NCI-H748 (cell line): Measurements from ENCODE around the gene PNMA6E.
A peak's percentile ranks its signal among the peaks of the same experiment; 100 is the strongest.
"Not testable (repeated sequence)": the region's sequence is repeated elsewhere in the genome, so short reads cannot be mapped to it uniquely, and the experiment has no call there.

Source experiments
- DNase-seq: peaks from one replicate; lab custom pipeline; 2025; ENCODE audit not compliant: unreplicated experiment; lab: John Stamatoyannopoulos, UW

The PNMA6E gene

GRCh38 chrX:153408871-153409351 lies 7.8 kb upstream of the PNMA6E start:
- no peak for DNase-seq

GRCh38 chrX:153408221-153408721 lies 7.1 kb upstream of the PNMA6E start:
- no peak for DNase-seq

GRCh38 chrX:153407736-153408135 lies 6.6 kb upstream of the PNMA6E start:
- DNase-seq = no peak

GRCh38 chrX:153406903-153407302 lies 5.8 kb upstream of the PNMA6E start:
- no peak for DNase-seq

GRCh38 chrX:153406011-153406410 lies 4.9 kb upstream of the PNMA6E start:
- DNase-seq = no peak

- no peak for DNase-seq
Measured at GRCh38 chrX:153405426-153405825, 4.3 kb upstream of the PNMA6E start.

GRCh38 chrX:153404333-153404732 lies 3.2 kb upstream of the PNMA6E start:
- not testable (repeated sequence) for DNase-seq

- no peak for DNase-seq
Measured at GRCh38 chrX:153400146-153401132, 711 bp downstream of the PNMA6E start.

GRCh38 chrX:153398275-153398960 lies 2.7 kb downstream of the PNMA6E start:
- no peak for DNase-seq

- DNase-seq = peak; percentile 15
Measured at GRCh38 chrX:153397256-153397960, 3.7 kb downstream of the PNMA6E start.

- no peak for DNase-seq
Measured at GRCh38 chrX:153396320-153397195, 4.6 kb downstream of the PNMA6E start.

- no peak for DNase-seq
Measured at GRCh38 chrX:153395613-153396319, 5.4 kb downstream of the PNMA6E start.

- DNase-seq = no peak
Measured at GRCh38 chrX:153394612-153395011, 6.5 kb downstream of the PNMA6E start.

GRCh38 chrX:153392642-153393321 lies 8.4 kb downstream of the PNMA6E start:
- DNase-seq = no peak

- not testable (repeated sequence) for DNase-seq
Measured at GRCh38 chrX:153389460-153389768, 11.7 kb downstream of the PNMA6E start.

GRCh38 chrX:153388722-153389459 lies 12.3 kb downstream of the PNMA6E start:
- no peak for DNase-seq

GRCh38 chrX:153387987-153388721 lies 13.0 kb downstream of the PNMA6E start:
- no peak for DNase-seq

GRCh38 chrX:153387345-153387744 lies 13.8 kb downstream of the PNMA6E start:
- no peak for DNase-seq
